ENCODE data around the gene IL6.

DNA sequence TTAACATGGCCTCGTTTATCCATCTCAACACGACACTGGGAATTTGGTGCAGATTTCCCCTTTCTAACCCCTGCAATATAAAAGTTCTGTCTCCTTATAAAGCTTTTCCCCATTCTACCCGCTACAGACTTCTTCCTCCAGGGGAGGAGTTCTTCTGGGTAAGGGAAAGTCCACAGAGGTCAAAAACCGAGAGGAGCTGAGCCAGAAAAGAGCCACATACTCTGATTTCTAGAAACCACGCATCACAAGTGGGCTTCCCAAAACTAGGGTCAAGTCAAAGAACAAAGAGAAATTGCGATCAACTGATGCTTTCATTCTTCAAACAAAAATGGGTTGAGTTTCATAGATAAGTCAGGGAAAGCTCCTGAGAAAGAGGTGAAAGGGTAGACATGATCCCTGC lies 6.8 kb downstream of the IL6 start:
- TF ChIP-seq, protein P1, sequence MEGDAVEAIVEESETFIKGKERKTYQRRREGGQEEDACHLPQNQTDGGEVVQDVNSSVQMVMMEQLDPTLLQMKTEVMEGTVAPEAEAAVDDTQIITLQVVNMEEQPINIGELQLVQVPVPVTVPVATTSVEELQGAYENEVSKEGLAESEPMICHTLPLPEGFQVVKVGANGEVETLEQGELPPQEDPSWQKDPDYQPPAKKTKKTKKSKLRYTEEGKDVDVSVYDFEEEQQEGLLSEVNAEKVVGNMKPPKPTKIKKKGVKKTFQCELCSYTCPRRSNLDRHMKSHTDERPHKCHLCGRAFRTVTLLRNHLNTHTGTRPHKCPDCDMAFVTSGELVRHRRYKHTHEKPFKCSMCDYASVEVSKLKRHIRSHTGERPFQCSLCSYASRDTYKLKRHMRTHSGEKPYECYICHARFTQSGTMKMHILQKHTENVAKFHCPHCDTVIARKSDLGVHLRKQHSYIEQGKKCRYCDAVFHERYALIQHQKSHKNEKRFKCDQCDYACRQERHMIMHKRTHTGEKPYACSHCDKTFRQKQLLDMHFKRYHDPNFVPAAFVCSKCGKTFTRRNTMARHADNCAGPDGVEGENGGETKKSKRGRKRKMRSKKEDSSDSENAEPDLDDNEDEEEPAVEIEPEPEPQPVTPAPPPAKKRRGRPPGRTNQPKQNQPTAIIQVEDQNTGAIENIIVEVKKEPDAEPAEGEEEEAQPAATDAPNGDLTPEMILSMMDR (conservative IDR thresholded peaks at IDR 0.05): no peak
- no peak for TF ChIP-seq EZH2 (IDR thresholded peaks at IDR 0.05; ENCODE audit: low read depth)
